ENCODE data around the gene LNP1.
"Not testable (repeated sequence)": the region's sequence is repeated elsewhere in the genome, so short reads cannot be mapped to it uniquely, and the experiment has no call there.

Gene LNP1, protein sequence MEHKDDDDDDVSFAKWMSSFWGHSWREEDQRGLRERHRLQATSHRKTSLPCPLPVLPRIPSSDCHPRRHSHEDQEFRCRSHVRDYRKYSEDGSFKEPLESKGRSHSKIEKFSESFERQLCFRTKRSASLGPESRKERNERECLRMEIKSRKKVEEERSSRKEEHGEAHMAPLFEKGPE

DNA sequence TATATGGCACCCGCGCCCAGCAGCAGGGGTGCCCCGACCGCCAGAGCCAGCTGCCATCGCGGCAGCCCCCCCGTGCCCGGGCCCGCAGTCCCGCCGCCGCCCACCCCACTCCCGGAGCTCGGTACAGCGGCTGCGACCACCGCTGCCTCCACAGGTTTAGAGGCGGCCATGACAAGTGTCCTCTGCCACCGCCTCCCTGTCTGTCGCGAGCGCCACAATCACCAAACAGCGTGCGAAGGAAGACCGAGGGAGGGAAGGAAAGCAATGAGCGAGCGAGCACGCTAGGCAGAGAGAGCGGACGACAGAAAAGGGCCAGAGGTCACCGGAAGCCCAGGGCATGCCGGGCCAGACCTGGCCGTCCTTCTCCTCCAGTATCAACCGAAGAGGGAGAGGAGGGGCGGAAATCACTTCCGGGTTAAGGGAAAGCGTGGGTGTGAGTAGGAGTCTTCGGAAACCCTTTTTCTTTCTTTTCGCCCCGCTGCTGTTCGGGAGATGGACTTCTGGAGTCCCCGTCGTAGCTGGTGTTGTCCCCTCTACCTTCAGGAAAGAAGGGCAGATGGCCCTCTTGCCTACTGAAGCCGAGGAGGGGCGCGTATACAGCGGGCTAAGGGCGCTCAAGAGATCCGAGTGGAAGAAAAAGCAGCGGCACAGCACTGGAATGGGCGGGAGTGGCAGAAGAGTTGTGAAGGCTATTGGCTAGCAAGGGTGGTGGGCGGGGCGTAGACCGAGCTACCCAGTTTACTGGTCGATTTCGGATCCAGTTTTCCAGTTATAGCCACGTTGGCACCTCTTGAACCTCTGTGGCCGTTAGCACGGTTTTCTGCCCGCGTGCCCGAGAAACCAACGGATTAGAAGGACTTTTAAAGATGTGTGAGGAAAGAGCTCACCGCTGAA, at the start of gene LNP1, which contains the start of gene TOMM70:
LNP1 (plus strand) TSS at position 760 of the 894 bp plus-strand sequence. CDS start 28,191 bp downstream, outside the sequence.
TOMM70 (minus strand) TSS at position 310 of the 894 bp plus-strand sequence; CDS start at position 170, 140 bp downstream.
- peak; percentile 100 for DNase-seq

DNA sequence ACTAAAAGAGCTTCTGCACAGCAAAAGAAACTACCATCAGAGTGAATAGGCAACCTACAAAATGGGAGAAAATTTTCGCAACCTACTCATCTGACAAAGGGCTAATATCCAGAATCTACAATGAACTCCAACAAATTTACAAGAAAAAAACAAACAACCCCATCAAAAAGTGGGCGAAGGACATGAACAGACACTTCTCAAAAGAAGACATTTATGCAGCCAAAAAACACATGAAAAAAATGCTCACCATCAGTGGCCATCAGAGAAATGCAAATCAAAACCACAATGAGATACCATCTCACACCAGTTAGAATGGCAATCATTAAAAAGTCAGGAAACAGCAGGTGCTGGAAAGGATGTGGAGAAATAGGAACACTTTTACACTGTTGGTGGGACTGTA, 49.6 kb upstream of the LNP1 start:
- DNase-seq = not testable (repeated sequence)

DNA sequence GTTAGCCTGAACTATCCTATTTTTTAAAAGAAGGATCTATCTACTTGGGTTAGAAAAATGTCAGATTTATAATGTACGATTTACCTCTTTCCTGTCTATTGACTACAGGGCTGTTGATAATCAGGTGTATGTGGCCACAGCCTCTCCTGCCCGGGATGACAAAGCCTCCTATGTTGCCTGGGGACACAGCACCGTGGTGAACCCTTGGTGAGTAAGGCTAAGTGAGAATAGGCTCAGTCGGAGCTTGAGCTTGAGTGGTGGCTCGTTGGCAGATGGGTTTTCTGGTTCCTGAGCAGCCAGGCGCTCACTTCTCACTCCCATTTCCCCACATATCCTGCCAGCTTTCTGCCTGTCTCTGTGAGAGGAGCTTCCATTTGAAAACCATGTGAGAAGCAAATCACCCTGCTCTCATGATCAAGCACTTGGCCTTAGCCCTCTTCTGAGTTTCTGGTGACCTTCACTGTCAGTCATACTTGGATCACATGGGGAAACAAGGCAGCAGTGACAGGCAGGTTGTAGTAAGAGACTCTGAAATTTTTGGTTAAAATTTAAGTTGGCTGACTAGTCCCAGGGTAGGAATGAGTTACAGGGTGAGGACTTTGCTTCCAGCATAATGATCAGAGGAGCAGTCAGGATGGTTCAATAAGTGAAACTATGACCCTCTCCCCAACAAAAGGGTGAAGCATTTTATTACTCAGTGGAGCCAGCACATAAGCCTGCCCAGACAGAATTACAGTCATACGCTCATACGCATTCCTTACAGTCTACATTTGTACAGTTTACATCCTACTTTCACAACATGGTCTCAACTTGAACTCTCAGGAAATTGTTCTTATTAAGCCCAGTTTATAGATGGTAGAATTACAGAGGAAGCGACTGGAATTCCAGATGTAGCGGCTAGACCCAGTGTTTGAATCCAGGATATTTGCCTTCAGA, 48.8 kb upstream of the LNP1 start:
- DNase-seq = no peak

DNA sequence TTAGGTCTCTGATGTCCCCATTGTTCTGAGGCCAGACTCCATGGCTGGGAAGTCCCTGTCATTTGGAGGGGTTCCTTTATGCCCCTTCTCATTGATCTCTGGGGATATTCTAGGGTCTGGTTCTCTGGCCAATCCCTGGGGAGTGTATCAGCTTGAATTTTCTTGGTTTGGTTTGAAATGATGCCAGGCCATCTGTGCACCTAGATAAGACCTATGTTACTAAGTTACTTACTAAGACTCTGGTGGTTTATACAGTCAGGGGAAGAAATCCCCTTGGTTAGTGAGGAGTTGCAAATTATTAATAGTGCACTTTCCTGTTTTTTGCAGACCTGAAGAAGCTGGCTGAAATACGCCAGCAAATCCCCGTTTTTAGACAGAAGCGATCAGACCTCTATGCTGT, 46.5 kb upstream of the LNP1 start:
- peak; percentile 90 for DNase-seq

DNA sequence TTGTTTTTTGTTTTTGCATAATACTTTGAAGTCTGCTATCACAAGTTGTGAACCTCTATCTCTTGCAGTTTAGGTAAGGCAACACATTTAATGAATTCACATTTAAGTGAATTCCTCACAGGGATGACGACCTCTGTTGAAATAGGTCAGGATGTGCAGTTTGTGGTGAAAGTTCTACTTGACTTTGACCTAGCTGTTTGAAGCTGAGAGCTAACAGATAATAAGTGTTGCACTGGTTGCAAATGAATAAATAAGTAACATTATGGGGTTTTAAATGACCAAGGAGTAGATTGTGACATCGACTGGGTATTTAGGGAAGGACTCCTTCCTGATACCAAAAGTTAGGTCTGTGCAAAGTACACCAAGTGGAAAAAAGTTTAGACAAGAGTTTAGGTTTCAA, 42.9 kb upstream of the LNP1 start:
- DNase-seq = no peak

DNA sequence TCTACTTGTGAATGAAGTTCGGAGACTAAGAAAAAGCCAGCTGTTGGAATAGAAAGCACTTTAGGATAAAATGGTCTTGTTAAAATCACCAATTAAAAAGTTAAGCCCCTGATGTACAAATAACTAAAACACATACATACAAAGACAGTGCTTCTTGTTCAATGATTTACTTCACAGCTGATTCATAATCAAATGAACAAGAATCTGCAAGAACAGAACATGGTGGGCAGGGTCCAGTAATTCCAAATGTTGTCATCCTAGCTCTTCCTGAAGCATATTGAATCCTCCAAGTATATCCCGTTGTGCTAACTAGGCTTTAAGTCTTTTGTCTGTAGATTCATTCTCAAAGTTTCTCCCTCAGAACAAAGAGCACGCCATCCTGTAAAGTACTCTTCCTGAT, 42.3 kb upstream of the LNP1 start:
- no peak for DNase-seq

DNA sequence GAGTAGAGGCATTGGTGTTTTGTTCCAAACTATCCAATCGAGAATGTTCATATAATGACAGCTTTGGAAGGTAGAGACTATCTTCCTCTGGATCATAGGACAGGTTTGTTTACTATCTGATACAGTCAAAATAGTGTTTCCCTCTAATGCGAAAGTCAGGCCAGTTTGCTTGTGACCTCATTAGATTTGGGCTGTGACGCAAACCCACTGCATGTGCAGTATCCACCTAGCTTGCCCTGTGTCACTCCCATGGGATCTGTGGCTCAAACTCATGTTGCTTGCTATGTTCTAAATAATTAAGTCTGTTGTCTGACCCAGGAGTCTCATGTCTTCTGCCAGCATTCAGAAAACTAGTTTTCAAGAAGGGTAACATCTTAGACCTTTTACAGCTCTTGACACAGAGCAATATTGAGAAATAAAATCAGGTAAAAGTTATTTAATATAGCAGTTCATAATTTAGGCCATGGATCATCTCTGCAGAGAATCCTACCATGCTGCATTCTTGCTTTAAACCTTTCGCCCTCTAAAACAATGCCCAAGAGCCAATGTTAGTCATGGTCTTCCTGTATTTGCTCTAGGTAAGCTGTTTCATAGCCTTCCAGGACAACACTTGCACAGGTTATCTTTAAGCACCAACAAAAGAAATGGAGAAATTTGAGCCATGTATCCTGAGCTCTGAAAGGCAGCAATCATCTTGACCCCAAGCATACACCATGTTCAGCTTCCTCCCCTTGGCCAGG, 40.4 kb upstream of the LNP1 start:
- no peak for DNase-seq

DNA sequence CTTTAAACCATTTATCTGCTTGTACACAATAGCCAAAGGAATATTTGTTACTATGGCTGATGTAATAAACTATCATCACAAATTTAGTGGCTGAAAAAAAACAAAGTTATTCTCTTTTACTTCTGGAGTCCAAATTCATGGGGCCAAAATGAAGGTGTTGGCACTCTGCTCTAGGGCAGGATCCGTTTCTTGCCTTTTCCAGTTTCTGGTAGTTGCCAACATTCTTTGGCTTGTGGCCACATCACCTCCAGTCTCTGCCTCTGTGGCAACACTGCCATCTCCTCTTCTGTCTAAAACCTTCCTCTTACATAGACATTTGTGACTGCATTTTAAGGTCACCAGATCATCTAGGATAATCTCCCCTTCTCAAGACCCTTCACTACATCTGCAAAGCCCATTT, 39.4 kb upstream of the LNP1 start:
- DNase-seq = no peak

DNA sequence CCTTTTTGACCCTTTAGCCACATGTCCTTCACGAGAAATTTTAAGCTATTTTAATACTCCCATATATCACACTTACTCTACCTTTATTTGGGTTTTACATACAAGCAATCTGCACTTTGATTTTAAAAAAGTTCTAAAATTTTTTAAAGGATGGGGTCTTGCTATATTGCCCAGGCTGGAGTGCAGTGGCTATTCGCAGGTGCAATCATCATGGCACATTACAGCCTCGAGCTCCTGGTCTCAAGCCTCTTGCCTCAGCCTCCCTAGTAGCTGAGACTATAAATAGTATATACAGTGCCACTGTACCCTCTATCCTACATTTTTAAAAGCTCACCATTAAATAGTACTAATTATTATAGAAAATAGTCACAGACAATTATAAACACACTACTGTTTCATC, 36.9 kb upstream of the LNP1 start:
- no peak for DNase-seq

DNA sequence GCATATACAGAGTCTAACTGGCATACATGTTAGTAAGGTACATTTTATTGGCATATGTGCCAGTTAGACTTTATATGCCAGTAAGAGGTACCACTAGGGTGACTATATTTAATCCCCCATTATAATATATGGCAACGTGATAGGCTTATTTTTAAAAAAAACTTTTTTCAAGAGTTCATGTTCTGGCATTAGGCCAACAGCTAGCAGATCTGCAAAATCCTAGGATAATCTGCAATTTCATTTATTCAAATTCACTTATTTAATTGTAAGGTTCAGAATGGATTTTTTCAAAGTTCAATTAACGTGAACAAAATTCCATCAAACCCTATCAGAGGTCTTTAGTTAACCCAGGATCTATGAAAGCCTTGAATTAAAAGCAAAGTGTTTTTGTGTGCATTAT, 34.9 kb upstream of the LNP1 start:
- no peak for DNase-seq

DNA sequence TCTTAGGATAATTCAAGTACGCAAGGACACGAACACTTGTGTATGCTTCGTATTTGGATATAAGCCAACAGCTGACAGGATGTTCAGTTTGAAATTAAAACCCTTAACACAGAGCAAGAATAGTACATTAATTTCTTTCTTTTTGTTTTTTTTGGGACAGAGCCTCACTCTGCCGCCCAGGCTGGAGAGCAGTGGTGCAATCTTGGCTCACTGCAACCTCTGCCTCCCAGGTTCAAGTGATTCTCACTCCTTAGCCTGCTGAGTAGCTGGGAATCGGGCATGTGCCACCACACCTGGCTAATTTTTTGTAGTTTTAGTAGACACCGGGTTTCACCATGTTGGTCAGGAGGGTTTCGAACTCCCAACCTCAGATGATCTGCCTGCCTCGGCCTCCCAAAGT, 32.9 kb upstream of the LNP1 start:
- no peak for DNase-seq

DNA sequence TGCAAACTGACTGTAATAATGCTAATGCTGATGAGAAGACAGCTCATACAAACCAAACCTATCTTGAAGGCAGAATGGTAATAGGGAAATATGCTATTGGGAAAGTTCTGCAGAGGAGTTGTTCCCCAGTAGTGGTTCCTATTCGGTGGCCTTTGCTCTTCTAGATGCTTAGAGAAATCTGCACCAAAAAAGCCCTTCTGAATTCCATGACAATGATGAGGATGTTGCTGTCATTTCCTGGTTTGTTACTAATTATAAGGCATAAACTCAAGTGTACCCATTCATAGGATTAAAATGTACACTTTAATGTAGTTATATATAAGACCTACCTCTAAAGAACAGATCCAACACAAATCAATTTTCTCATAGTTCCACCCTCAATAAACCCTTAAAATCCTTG, 30.6 kb upstream of the LNP1 start:
- DNase-seq = no peak

DNA sequence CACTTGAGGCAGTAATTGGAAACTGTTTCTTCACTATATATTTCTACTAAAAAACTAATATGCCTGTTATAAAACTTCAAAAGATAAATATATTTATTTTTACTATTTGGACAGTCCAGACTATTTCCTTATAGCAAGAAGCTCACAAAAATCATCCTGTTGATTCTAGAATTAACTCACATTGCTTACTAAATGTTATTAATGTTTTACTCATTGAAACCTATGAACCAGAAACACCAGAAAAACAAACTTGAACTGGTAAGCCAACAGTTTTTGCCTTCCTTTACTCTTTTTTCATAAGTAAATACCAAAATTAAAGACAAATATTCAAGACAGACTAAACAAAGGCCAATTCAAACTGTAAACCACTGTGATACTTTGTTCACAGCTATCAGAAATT, 26.8 kb upstream of the LNP1 start:
- no peak for DNase-seq

DNA sequence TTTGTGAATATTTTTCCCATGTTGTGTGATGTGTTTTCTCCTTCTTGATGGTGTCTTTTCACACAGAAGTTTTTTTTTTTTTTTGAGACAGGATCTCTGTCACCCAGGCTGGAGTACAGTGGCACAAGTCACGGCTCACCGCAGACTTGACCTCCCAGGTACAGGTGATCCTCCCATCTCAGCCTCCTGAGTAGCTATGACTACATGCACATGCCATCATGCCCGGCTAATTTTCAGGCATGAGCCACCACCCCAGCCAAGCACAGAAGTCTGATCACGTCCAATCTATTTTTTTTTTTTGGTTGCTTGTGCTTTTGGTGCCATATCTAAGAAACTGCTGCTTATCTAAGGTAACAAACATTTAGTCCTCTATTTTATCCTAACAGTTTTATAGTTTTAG, 25.0 kb upstream of the LNP1 start:
- DNase-seq = no peak

DNA sequence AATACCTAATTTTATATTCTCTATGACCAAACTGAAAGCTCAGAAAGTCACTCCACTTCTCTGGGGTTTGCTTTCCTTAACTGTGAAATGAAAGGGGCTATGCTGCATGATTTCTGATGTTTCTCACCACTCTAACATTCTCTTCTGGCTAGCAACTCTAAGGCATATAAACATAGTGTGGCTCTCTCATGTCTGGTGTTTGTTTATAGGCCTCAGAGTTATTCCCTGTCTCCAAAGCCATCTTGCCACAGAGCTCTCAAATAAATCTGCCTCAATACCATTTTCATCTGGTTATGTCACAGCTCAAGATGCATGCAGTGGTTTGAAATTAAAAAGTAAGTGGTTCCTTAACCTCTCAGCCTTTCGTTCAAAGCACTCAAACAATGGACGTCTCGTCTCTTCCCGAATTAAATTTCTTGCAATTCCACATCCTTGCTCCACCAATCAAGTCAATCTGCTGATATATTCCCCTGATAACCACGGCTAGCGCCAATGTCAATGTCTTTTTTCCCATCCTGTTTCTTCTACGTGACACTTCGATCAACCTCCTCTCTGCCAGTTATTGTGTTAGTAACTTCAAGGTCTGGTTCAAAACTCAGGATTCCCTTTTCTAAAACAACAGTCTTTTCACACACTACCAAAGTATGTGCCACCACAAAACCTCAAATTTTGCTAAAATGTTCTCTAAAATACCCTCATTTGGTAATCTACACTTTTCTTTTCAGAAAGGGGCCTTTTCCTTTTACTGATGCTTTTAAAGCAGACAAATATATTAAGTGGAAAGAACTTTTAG, 16.4 kb upstream of the LNP1 start:
- no peak for DNase-seq

DNA sequence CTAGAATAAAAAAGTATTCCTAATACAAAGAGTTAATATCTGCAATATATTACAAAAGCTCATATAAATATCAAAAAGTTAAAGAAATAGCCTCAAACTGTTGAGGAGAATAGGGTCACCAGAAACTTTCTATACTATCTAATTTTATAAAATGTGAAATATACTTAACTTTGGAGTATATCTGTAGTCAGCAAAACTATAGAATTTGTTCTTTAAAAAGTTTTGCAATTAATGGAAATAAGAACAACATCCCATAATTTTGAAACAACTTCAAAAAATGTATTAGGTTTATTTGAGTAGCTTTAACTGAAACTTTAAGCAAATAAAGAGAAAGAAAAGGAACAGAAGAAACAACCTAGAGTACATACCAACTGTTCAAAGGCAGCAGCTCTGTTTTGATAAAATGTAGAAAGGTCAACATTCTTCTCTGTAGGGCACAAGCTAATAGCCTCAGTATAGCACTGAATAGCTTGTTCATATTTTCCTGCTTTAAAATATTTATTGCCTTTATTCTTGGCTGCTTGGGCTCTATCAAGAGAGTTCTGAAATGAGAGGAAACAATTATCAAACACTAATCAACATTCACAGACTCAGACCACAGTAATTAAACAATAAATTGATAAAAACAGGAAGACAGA, 14.8 kb upstream of the LNP1 start:
- no peak for DNase-seq

DNA sequence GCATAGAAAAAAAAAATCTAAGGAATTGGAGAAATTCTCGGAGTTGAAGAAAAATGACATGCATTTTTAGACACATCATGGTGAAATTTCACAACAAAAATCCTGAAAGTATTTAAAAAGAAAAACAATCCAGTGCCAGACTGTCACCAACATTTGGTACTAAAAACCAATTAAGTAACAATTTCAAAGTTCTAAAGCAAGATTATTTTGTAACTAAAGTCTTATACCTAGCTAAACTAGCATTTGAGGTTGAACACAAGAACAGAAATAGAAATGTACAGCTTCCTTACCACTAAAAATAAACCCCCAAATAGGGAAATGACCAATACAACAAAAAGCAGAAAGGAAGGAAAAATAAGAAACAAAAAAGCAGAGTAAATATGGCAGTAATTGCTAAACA, 12.3 kb upstream of the LNP1 start:
- DNase-seq = no peak

DNA sequence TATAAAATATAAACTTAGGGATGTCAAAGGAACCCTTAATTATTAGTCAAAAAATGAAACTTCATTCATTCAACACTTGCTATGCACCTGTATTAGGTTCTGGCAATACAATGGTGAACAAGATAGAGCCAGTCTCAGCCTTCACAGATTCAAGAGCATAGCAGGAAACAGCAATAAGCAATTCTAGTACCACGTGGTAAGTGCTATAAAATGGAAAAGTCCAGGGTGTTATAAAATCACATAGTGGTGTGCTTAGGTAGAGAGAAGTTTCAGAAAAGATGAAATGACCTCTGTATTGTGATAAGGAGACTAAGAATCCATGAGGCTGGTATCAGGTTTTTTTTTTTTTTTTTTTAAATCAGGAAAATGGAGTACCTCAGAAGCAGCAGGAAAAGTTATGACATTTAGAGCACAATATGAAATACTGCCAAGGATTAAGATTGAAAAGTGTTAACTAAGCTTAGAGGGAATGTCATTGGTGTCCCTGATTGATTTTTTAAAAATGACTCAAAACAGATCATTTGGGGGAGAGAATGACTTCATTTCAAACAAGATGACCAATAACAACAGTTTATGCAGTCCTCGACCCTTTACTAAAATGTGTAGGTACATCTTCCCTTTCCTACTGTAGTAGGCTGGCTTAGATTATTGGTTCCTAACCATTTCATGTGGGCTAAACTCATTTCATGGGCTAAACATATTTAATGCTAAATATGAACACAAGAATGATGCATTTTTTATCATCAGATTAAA, 5.5 kb upstream of the LNP1 start:
- DNase-seq = no peak

DNA sequence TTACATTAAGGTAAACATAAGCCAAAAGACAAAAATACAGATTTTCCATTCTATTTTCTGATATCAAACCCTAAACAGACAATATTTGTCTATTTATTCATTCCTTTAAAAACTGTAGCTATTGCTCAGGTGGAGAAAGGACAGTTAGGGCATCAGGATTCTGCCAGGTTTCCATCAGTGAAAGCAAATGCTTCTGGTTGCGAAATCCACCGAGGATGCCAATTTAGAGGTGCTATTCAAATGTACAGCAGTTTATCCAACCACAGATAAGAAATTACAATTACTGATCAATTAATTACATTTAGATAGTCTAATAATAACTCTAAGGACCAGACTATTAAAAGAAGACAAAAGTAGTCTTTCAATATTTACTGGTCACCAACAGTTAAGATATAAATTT, 4.4 kb upstream of the LNP1 start:
- DNase-seq = no peak

DNA sequence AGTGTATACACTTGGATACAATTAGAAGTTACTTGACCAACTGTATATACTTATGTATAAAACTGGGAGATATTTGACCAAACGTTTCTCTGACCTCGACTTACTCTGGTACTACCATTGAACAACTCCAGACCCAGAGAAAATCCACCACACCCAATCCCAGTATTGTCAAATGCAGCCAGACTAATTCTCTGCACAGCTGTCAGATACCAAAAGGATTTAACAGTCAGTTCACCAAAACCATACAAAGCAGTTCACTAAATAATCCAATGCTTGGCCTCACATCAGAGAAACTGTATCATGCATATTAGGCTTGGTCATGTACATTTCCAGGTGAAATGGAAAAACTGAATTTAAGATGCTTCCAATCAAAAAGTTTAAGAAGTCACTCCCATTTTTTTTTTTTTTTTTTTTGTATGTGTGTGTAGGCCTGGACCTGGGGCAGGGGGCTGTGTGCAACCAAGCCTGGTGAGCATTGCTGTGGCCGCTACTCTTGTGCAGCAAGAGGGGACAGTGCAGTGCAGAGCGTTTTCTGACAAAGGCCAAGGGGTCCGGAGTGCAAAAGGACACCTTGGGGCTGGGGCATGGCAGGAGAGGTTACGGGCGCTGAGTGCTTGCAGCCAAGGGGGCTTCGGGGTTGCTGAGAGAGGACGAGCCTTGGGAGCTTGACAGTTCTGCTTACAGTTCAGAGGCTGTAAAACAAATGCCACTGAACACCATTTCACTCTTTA, 1.8 kb upstream of the LNP1 start:
- no peak for DNase-seq

Data from hematopoietic multipotent progenitor cell treated with erythropoietin and hydrocortisone succinate and interleukin-3 and kit ligand, for 6 days (in vitro differentiated cells).